Esophagus muscularis mucosa (tissue), 4 donors: ENCODE data around the gene SURF4.

Experiments used
- EP300 ChIP-seq: sonication (generic); formaldehyde crosslinking; IDR thresholded peaks from one replicate; pipeline ENCODE4 v1.6.1; 2017; ENCODE audit warnings: antibody characterized with exemption
- POLR2A ChIP-seq: fragments of 450-650 bp; IDR thresholded peaks from one replicate; pipeline ENCODE4 v1.6.1; 2017; ENCODE audit warnings: antibody characterized with exemption, moderate library complexity, mild to moderate bottlenecking, low read depth
- POLR2AphosphoS5 ChIP-seq, 2 donors: sonication (generic); formaldehyde crosslinking; IDR thresholded peaks; one replicate each; pipeline ENCODE4 v1.6.1; 2017; ENCODE audit warnings: antibody characterized with exemption in 2 of 2
- TF ChIP-seq, protein P1 (sequence below), 3 experiments: fragments of 200-600 bp in 2 of 3; fragments of 450-650 bp in 1 of 3; sonication (generic) in 2 of 3; IDR thresholded peaks; one replicate each; pipeline ENCODE4 v1.5.1; 2017 to 2019; ENCODE audit warnings: antibody characterized with exemption in 3 of 3, mild to moderate bottlenecking in 2 of 3, moderate library complexity in 1 of 3

DNA sequence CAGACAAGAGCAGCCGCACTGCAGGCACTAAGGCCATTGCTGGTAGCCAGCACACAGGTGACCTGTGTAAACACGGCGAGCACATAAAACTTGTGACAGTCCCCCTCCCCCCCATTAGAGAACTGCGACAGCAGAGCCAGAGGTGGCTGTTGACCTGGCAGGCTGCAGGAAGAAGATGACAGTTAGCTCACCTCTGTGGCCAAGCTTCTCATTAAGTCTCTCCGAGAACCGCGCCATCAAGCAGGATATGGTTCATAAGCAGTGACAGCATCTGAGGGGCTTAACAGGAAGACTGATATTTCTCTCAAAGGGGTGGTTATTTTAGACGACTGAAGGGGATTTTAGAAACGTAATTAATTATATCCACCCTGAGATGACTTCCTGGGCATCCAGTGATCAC is 5.2 kb downstream of the SURF4 start:
- TF ChIP-seq POLR2A (no peak), POLR2AphosphoS5 (IDR thresholded peaks at IDR 0.05) (no peak), EP300 (no peak)
- TF ChIP-seq, protein P1, sequence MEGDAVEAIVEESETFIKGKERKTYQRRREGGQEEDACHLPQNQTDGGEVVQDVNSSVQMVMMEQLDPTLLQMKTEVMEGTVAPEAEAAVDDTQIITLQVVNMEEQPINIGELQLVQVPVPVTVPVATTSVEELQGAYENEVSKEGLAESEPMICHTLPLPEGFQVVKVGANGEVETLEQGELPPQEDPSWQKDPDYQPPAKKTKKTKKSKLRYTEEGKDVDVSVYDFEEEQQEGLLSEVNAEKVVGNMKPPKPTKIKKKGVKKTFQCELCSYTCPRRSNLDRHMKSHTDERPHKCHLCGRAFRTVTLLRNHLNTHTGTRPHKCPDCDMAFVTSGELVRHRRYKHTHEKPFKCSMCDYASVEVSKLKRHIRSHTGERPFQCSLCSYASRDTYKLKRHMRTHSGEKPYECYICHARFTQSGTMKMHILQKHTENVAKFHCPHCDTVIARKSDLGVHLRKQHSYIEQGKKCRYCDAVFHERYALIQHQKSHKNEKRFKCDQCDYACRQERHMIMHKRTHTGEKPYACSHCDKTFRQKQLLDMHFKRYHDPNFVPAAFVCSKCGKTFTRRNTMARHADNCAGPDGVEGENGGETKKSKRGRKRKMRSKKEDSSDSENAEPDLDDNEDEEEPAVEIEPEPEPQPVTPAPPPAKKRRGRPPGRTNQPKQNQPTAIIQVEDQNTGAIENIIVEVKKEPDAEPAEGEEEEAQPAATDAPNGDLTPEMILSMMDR (IDR thresholded peaks at IDR 0.05), result no peak
